HFF-Myc (cell line): ENCODE results near the gene RNF20.

Experiments
- DNase-seq: peaks from one replicate; pipeline ENCODE4 v3.0.0-alpha.2; 2011; ENCODE audit warnings: low read depth; ENCODE audit errors: extremely low read depth
- H3K4me3 ChIP-seq: replicated peaks from 2 replicates; pipeline ENCODE4 v1.5.1; 2011; ENCODE audit warnings: low read depth, mild to moderate bottlenecking, control low read depth, low read length
- CTCF ChIP-seq: IDR thresholded peaks from 2 replicates; pipeline ENCODE4 v1.5.1; 2012; ENCODE audit warnings: mild to moderate bottlenecking, low read depth, low read length, control low read depth; ENCODE audit errors: missing control alignments

Gene RNF20

DNA sequence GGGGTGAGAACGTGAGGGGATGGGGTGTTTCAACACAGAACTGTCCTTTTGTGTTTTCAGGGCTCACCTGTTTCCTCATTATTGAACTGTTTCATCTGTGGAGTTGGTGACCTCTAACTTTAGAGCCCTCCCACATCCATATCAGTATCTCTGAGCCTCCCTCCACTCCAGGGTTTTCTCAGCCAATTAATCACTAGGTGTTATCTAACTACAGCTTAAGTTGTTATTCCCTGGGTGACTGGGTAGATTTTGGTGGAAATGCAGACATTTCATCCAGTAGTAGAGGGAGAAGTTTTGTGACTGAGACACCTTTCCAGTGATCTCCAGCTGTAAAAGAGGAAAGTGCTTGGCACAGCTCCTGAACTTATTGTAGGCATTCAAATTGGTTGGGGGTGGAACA lies 37.5 kb downstream of the RNF20 start:
- TF ChIP-seq CTCF = no peak
- DNase-seq = no peak
- H3K4me3 ChIP-seq = no peak overlapping the region

DNA sequence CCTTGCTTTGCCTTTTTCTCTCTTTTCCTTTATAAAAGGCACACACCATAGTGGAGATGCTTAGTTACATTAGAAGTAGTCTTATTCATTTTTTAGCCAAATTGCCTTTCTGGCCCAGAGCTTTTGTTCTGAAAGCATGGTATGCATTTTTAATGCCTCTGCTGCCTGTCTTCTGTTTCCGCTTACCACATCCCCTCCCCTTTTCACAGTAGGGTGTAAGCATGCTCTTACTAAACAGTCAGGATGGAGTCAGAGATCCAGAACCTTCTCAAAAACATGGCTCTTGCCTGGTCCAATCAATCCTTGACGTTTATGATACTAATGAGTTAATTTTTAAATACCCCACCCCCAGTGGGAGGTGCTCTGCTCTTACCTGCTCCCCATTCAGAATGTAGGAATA lies 38.7 kb downstream of the RNF20 start:
- TF ChIP-seq CTCF = no peak
- H3K4me3 ChIP-seq = no peak overlapping the region
- no peak for DNase-seq

- no peak for TF ChIP-seq CTCF
- DNase-seq = no peak
- H3K4me3 ChIP-seq = no peak overlapping the region
These were observed 41.2 kb downstream of the RNF20 start for GRCh38 chr9:101574731-101575333.

GRCh38 chr9:101578378-101578777 lies 44.7 kb downstream of the RNF20 start:
- TF ChIP-seq CTCF = no peak
- no peak overlapping the region for H3K4me3 ChIP-seq
- no peak for DNase-seq

- no peak overlapping the region for H3K4me3 ChIP-seq
- DNase-seq = no peak
These were observed 46.3 kb downstream of the RNF20 start for GRCh38 chr9:101579711-101580545.

GRCh38 chr9:101582553-101582952 lies 48.9 kb downstream of the RNF20 start:
- H3K4me3 ChIP-seq = no peak overlapping the region
- DNase-seq = peak; percentile 88
- no peak for TF ChIP-seq CTCF

More at GRCh38 chr9:101579711-101580545, 46.3 kb downstream of the RNF20 start:
- TF ChIP-seq CTCF = no peak
